HG03108 (cell line): ENCODE measurements around the gene VSX2.

Experiments
- ATAC-seq: cut with Tn5 transposase; IDR thresholded peaks from one replicate; pipeline ENCODE4 v1.9.1; 2021; ENCODE audit warnings: moderate library complexity; ENCODE audit not compliant: unreplicated experiment

VSX2 gene

GRCh38 chr14:74238974-74239847 lies at the start of gene VSX2:
Gene VSX2, plus strand, starts transcription at chr14:74239449. Its CDS starts 113 bp downstream, at chr14:74239562.
- no peak for ATAC-seq

- no peak for ATAC-seq
Measured at GRCh38 chr14:74190927-74191575, 48.2 kb upstream of the VSX2 start.

- ATAC-seq, result no peak
Measured at GRCh38 chr14:74194506-74195274, 44.6 kb upstream of the VSX2 start.

DNA sequence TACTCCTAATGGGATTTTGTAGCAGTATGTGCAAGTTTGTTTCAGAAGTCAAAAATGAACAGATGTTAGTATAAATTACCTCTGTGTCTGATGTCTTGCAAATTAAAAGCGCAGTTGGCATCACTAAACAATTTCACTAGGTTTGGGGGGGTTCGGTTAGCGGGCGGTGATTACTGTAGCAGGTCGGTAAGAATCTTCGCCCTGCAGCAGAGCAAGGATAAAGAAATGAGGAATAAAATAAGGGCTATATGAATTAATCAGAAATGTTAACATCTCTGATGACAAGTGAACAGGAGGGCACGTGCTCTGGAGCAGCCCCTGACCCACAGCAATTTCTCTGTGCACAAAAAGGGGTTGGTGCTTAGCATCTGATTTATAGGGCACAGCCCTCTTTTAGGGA lies 43.6 kb upstream of the VSX2 start:
- ATAC-seq, result no peak

- no peak for ATAC-seq
Measured at GRCh38 chr14:74198441-74199234, 40.6 kb upstream of the VSX2 start.

GRCh38 chr14:74202113-74202512 lies 37.1 kb upstream of the VSX2 start:
- ATAC-seq, result no peak

DNA sequence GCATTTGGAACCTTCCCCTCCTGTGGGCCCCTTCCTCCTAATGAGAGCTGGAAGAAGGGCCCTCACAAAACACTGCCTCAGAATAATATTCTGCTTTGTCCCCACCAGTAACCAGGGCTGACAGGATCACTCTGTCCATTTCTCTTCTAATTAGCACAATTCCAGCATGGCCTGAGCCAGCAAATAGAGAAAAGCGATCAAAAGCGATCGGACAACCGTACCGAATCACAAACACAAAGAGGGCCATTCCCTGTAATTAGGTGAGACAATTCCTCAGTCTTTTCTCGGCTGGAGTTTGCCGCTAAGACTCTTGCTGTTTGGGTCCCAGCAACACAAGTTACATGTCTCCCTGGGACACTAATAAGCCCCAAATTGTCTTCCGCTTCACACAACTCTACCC lies 35.6 kb upstream of the VSX2 start:
- ATAC-seq, result no peak

DNA sequence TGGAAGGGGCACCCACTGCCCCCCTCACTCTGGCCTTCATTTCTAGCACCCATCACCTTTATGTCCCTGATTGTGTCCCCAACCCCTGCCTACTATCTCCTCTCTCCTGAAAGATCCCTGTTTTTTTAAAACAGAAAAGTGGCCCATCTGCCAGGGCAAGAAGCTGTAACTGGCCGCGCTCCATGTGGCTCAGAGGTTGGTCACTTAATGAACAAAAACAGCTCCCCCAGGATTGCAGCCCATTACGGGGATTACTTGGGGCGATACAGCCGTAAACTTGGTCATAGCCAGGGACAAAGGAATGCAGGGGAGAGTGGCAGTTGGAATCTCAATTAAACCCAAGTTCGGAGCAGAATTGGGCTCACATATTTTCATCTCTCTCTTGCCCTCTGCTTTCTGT lies 34.8 kb upstream of the VSX2 start:
- ATAC-seq, result no peak

DNA sequence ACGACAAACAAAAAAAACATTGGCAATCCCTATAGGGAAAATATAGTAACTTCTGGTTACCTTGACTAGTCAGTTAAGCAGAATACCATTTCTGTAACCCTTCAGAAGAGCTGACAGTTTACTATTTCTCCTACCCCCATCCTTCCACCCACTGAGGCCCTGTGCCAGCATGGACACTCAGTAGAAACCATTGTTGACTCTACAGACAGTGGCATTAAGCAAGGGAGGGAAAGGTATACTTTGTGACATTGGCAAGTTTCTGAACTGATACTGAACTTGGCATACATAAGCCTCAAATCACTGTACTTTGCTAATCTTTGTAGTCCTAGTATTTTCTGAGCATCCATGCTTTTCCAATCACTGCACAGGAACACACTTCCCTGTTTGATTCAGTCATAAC lies 33.4 kb upstream of the VSX2 start:
- ATAC-seq, result no peak

GRCh38 chr14:74207943-74208342 lies 31.3 kb upstream of the VSX2 start:
- no peak for ATAC-seq

DNA sequence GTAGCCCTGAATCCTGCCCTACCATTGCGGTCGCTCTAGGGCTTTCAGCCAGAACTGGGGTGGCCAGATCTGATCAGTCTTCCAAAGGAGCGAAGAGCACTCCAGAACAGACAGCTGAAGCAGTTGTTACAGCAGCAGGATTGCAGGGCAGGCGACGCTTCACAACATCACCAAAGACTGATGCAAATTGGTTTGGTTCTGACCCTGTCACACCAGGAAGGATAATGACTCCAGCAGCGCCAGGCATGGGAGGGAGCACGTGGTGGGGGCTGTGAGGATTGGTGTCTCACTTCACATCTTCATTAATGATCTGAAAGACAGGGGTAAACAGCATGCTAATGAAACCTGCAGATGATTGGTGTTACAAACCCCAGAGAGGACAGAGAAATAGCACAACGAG lies 30.6 kb upstream of the VSX2 start:
- no peak for ATAC-seq

- no peak for ATAC-seq
Measured at GRCh38 chr14:74211945-74212580, 27.2 kb upstream of the VSX2 start.

DNA sequence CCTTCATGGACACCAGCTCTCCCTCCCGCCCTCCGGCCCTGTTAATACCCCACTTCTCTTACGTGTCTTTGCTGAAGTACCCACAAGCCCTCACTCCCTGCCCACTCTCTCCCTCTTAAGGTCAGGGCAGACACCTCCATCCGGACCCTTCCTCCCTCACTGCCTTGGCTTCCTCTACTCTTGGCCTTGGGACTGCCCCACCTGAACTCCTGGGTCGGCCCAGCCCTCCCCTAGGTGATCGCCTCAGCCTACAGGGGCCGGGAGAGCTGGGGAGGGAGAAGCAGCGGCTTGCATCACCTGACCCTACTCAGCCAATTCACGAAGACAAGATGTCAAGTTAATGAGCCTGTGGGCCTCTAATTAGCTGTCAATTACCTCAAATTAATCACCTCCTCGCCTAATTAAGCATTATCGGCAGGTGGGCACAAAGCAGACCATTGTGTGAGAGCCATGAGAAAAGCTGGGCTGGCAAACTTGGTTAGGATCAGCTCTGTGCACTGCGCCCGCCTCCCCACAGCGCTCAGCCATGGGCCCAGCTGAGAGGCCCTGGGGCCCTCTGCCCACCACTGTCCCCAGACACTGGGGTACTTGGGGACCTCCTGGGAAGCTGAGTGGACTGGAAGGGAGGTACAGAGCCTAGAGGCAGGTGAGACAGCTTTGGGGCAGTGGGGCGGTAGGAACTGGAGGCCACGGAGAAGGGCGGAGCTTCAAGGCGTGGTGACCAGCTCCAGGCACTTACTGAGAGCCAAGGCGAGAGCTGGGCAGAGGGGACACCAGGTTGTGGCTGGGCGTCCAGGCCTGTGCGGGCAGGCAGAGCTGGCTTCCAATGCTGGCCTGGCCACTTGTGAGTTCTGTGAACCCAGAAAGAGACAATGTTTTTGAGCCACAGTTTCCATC lies 25.1 kb upstream of the VSX2 start:
- ATAC-seq, result no peak

- ATAC-seq, result no peak
Measured at GRCh38 chr14:74216671-74217070, 22.6 kb upstream of the VSX2 start.

GRCh38 chr14:74217672-74218448 lies 21.4 kb upstream of the VSX2 start:
- no peak for ATAC-seq

GRCh38 chr14:74218462-74218861 lies 20.8 kb upstream of the VSX2 start:
- no peak for ATAC-seq

DNA sequence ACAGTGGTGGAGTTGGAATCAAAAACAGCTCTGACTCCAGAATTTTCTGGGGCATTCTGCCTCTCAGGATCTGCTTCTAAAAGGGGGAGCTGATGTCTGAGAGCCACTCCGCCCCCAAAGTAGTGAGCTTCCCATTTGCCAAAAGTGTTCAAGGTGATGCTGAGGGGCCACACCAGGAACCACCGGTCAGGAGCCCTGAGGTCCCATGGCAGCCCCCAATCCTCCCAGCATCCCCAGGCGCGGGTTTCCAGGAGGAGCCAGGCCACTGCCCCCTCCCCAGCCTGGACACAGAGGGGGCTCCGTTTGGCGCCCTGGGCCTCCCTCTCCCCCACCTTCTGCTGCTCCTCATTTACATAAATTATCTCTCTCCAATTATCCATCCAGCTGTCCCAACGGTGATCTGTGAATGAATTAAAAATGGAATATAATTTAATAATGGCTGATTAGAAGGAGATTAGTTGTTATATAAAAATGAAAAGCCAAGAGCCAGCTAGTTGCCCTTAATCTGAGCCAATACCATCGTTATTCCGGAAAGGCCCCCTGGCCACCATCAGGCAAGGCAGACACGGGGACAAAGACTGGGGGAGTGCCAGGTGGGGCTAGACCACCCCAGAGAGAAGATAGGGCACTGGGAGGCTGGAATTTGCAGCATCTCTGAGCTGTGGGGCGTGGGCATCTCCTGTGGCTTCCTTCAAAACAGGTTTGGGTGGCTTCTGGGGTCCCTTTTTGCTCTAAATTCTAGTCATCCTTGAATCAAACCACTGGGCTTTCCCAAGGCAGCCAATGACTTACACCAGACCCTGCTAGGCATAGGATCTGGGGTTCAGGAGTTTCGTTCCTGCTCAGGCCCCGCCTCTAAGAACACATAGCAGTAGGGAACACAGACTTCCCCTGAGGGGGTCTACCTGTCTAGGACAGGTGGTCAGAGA lies 19.7 kb upstream of the VSX2 start:
- ATAC-seq, result no peak

DNA sequence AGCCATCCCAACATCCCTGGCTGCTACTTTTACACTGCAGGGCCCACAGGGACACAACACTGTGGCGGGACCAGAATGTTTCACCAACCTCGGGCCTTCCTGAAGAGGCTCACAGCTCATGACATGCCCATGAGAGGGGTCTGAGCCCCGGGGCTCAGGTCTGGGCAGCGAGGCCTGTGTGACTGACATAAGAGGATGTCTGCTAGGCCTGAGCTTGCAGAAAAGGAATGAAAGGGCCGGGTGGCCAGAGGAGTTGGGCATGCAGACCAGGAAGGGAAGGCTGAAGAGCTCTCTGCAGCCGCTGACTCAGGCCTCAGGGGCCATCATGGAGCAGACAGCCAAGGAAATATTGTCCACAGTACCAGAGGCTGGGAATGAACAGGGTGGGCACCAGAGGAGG lies 18.3 kb upstream of the VSX2 start:
- no peak for ATAC-seq
